ENCODE measurements around the gene IP6K1. TPM values are rescaled to one million over a fixed set of nuclear protein-coding genes. Genes with fewer than 3 reads are reported as not detected.
"Not testable (repeated sequence)": the region's sequence is repeated elsewhere in the genome, so short reads cannot be mapped to it uniquely, and the experiment has no call there.

Gene IP6K1
- total RNA-seq, 1 donor from 2014 or later = 63.3 TPM

- no peak overlapping the region for H3K27ac Mint-ChIP-seq (ENCODE audit: unreplicated experiment)
- no peak for DNase-seq (ENCODE audit: low read depth, low spot score)
- H3K4me1 Mint-ChIP-seq = peaks cover 26% of the 10 kb centered on the region
- TF ChIP-seq CTCF (conservative IDR thresholded peaks at IDR 0.05) = no peak
- H3K27me3 Mint-ChIP-seq (ENCODE audit: low read depth) = no peaks in the 10 kb centered on the region
- H3K9me3 Mint-ChIP-seq = no peaks in the 10 kb centered on the region
- H3K4me3 Mint-ChIP-seq = no peak overlapping the region
- H3K36me3 Mint-ChIP-seq (ENCODE audit: low read depth) = peaks cover 6% of the 10 kb centered on the region
These were observed 34.8 kb downstream of the IP6K1 start for GRCh38 chr3:49751501-49751900.

DNA sequence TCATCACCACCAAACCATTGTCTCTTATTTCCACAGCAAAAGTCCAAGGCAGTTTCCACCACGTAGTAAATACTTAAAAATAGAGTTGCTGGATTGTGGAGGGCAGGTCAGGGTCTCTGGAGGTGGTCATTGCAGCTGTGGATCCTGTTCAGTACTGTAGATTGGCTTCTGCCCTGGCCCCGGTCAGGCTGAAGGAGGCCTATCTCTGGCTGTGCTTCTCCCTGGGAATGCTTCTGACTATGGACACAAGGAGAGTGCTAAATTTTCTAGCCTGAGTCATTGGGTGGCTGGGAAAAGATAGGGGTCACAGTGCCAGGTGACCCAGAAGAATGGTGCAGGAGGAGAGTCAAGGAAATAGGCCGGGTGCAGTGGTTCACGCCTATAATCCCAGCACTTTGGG lies 36.3 kb downstream of the IP6K1 start:
- Mint-ChIP-seq H3K27me3 (ENCODE audit: low read depth) (no peaks in the 10 kb centered on the region), H3K4me1 (peaks cover 18% of the 10 kb centered on the region), H3K36me3 (ENCODE audit: low read depth) (peaks cover 6% of the 10 kb centered on the region), H3K27ac (ENCODE audit: unreplicated experiment) (no peak overlapping the region), H3K4me3 (no peak overlapping the region), H3K9me3 (no peaks in the 10 kb centered on the region)
- no peak for TF ChIP-seq CTCF (conservative IDR thresholded peaks at IDR 0.05)
- no peak for DNase-seq (ENCODE audit: low read depth, low spot score)

- H3K27ac Mint-ChIP-seq (ENCODE audit: unreplicated experiment); H3K27me3 Mint-ChIP-seq (ENCODE audit: low read depth); H3K9me3 Mint-ChIP-seq; H3K36me3 Mint-ChIP-seq (ENCODE audit: low read depth); DNase-seq (ENCODE audit: low read depth, low spot score); H3K4me3 Mint-ChIP-seq: not testable (repeated sequence)
- H3K4me1 Mint-ChIP-seq = peaks cover 18% of the 10 kb centered on the region
These were observed 37.5 kb downstream of the IP6K1 start for GRCh38 chr3:49748874-49749273.

DNA sequence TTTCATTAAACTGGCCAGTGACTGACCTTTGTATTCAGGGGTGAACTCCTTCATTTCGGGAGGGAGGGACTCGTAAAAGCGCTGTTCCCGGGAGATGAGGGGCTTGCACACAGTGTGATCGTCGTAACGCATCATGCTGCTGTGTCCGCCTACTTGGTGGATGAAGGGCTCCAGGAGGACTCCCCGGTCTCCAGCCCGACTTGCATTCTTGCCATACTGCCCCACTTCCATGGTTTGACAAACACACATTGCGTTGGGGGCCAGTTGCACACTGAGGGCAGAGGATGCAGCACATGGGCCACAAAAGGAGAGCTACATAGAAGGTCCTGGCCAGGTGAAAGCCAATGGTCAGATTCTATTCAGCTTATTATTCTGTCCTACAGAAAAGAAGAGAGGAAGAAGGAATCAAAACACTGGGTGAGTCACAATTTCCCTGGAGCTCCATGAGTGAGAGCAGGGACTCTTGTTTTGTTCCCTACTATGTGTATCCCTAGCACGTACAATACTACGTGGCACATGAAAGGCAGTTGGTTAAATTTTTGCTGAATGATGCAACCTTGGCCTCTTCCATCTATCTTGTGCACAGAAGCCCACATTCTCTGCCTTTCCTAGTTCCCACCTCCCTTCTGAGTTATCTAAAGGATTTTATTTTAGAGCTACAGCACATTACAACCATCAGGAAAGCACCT lies 38.4 kb downstream of the IP6K1 start:
- Mint-ChIP-seq H3K4me1 (peaks cover 18% of the 10 kb centered on the region), H3K27ac (ENCODE audit: unreplicated experiment) (peak overlapping the region; percentile 14), H3K36me3 (ENCODE audit: low read depth) (peaks cover 3% of the 10 kb centered on the region), H3K4me3 (no peak overlapping the region), H3K9me3 (no peaks in the 10 kb centered on the region), H3K27me3 (ENCODE audit: low read depth) (no peaks in the 10 kb centered on the region)
- no peak for DNase-seq (ENCODE audit: low read depth, low spot score)
- no peak for TF ChIP-seq CTCF (conservative IDR thresholded peaks at IDR 0.05)

DNA sequence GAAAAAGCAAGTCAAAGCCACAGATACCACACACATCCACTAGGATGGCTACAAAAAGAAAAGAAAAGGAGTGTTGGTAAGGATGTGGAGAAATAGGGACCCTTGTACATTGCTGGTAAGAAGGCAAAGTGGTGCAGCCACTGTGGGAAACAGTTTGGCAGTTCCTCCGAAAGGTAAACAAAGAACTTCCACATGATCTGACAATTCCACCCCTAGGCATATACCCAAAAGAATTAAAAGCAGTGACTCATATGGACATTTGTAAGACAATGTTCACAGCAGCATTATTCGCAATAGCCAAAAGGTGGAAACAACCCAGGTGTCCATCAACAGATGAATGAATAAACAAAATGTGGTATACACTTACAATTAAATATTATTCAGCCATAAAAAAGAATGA lies 40.4 kb downstream of the IP6K1 start:
- peaks cover 3% of the 10 kb centered on the region for H3K36me3 Mint-ChIP-seq (ENCODE audit: low read depth)
- no peaks in the 10 kb centered on the region for H3K9me3 Mint-ChIP-seq
- H3K27ac Mint-ChIP-seq (ENCODE audit: unreplicated experiment) = no peak overlapping the region
- H3K4me3 Mint-ChIP-seq = no peak overlapping the region
- no peak for DNase-seq (ENCODE audit: low read depth, low spot score)
- TF ChIP-seq CTCF (conservative IDR thresholded peaks at IDR 0.05) = no peak
- peaks cover 18% of the 10 kb centered on the region for H3K4me1 Mint-ChIP-seq
- no peaks in the 10 kb centered on the region for H3K27me3 Mint-ChIP-seq (ENCODE audit: low read depth)

GRCh38 chr3:49740427-49740826 lies 45.9 kb downstream of the IP6K1 start:
- Mint-ChIP-seq H3K27me3 (ENCODE audit: low read depth) (no peaks in the 10 kb centered on the region), H3K36me3 (ENCODE audit: low read depth) (peaks cover 21% of the 10 kb centered on the region), H3K4me1 (no peaks in the 10 kb centered on the region), H3K9me3 (no peaks in the 10 kb centered on the region), H3K27ac (ENCODE audit: unreplicated experiment) (no peak overlapping the region), H3K4me3 (no peak overlapping the region)
- no peak for TF ChIP-seq CTCF (conservative IDR thresholded peaks at IDR 0.05)
- no peak for DNase-seq (ENCODE audit: low read depth, low spot score)
